Ovary (tissue), 9 donors: Measurements from ENCODE around the gene STK32C. TPM values are rescaled to one million over a fixed set of nuclear protein-coding genes. Genes with fewer than 3 reads are reported as not detected.

Experiments used
- DNase-seq, 5 donors: peaks; one replicate each; pipeline ENCODE4 v3.0.0-alpha.2; 2019 to 2020
- H3K27ac ChIP-seq, 2 donors: fragments of 200-600 bp; one replicate each; pipeline versions ENCODE4 v1.5.1 to v1.8.0; 2019 to 2022
- H3K27me3 ChIP-seq: fragments of 200-600 bp; one replicate; pipeline ENCODE4 v1.8.0; 2022
- H3K36me3 ChIP-seq: fragments of 200-600 bp; sonication (generic); one replicate; pipeline ENCODE4 v1.5.1; 2019
- H3K4me1 ChIP-seq: one replicate; pipeline ENCODE4 v1.8.1; 2013; ENCODE audit warnings: mild to moderate bottlenecking, moderate library complexity; ENCODE audit not compliant: insufficient read depth
- H3K4me3 ChIP-seq: fragments of 200-600 bp; sonication (generic); one replicate; pipeline ENCODE4 v1.5.1; 2017
- H3K9me3 ChIP-seq, 2 donors: fragments of 200-600 bp in 1 of 2; sonication (generic) in 1 of 2; one replicate each; pipeline versions ENCODE4 v1.5.1 to v1.8.1; 2013 to 2019; ENCODE audit warnings: mild to moderate bottlenecking in 1 of 2, moderate library complexity in 1 of 2
- CTCF ChIP-seq, 3 donors: fragments of 450-650 bp in 2 of 3; fragments of 200-600 bp in 1 of 3; IDR thresholded peaks; one replicate each; pipeline versions ENCODE4 v1.5.1 to v1.8.0; 2016 to 2022; ENCODE audit warnings: antibody characterized with exemption in 3 of 3, mild to moderate bottlenecking in 1 of 3
- EP300 ChIP-seq: sonication (generic); formaldehyde crosslinking; IDR thresholded peaks from one replicate; pipeline ENCODE4 v1.6.1; 2017; ENCODE audit warnings: antibody characterized with exemption
- POLR2A ChIP-seq: fragments of 450-650 bp; IDR thresholded peaks from one replicate; pipeline ENCODE4 v1.6.1; 2017; ENCODE audit warnings: antibody characterized with exemption, mild to moderate bottlenecking, moderate library complexity
- WGBS, 3 donors: extraction: QIAGEN DNeasy Blood & Tissue Kit in 1 of 3; methylation state at CpG; one replicate each; pipeline versions ENCODE4 v1.1.5 to v1.1.7; 2013 to 2017; 5-methylcytosine and 5-hydroxymethylcytosine counted together
- intact Hi-C, 4 donors: fragments of 100-400 bp; cut with DNase I; formaldehyde crosslinking; loops; one replicate each; pipeline versions ENCODE4 v1.11.0 to v1.15.1; 2022 to 2023
- polyA plus RNA-seq, 2 donors: library from polyadenylated mRNA; stranded (reverse); fragments of 200-250 nt in 1 of 2; fragments of 350-450 nt in 1 of 2; fragmentation: Illumina TruSeq in 1 of 2; extraction: RNeasy Lipid Tissue Mini Kit (QIAGEN cat#74804) in 1 of 2; gene quantifications; one replicate each; pipeline ENCODE4 v1.2.3, GENCODE V29; 2013 to 2014
- total RNA-seq, 7 donors: library from RNA; depleted of rRNA in 2 of 7; stranded (reverse); fragments of >200 nt in 2 of 7; fragmentation: NEBNext Ultra II Directional in 3 of 7; extraction: Animal tissue kit (Norgen Biotek cat#: 25700) in 3 of 7; gene quantifications; one replicate each; pipeline versions ENCODE4 v1.1.0 to v1.2.4, GENCODE V29; 2016 to 2023
- donor health status: DM: no; HTN: no; CAD: no; lungs with moderate emphysema.
- donor health status: DM: no; HTN: no; CAD: no.
- donor health status: Bipolar disorder and iron deficiency.
- donor health status: DM: yes; HTN: yes; CAD: no.
- donor health status: DM: no; HTN: no; CAD: no.
- donor health status: DM: yes; HTN: yes; CAD: no.

Gene STK32C
- total and polyA plus RNA-seq, 9 donors, result 2.6 to 13.8 (median 8.8) TPM

- no peak overlapping the region for H3K27ac ChIP-seq
- intact Hi-C loops, result no loop called here
- no peak overlapping the region for H3K4me3 ChIP-seq
- no peaks in the 10 kb centered on the region for H3K36me3 ChIP-seq
- TF ChIP-seq CTCF (IDR thresholded peaks at IDR 0.05) (no peak), EP300 (no peak), POLR2A (no peak)
- H3K4me1 ChIP-seq, result no peaks in the 10 kb centered on the region
- peak in 1 of 5 donors; percentile 29 for DNase-seq
- no peaks in the 10 kb centered on the region for H3K27me3 ChIP-seq
- no peaks in the 10 kb centered on the region for H3K9me3 ChIP-seq
- WGBS, 3 donors, result 88 to 94% (median 92%) methylated on average over 33 to 35 of the region's 35 CpGs
Observed at GRCh38 chr10:132198381-132199181, 109.2 kb downstream of the STK32C start.

- TF ChIP-seq POLR2A (no peak), CTCF (IDR thresholded peaks at IDR 0.05) (no peak)
- WGBS, 3 donors, result 95 to 98% (median 95%) methylated on average over 3 of the region's 3 CpGs
- intact Hi-C loops, result no loop called here
Observed at GRCh38 chr10:132198068-132198370, 109.7 kb downstream of the STK32C start.

GRCh38 chr10:132197271-132198067 lies 110.3 kb downstream of the STK32C start:
- 79 to 85% (median 81%) methylated on average over 24 to 25 of the region's 25 CpGs for WGBS, 3 donors
- peak in 1 of 5 donors; percentile 27 for DNase-seq
- intact Hi-C loops, result no loop called here
- Histone ChIP-seq H3K36me3 (no peaks in the 10 kb centered on the region), H3K27ac (no peak overlapping the region), H3K4me1 (peaks cover 2% of the 10 kb centered on the region), H3K9me3 (no peaks in the 10 kb centered on the region), H3K4me3 (no peak overlapping the region), H3K27me3 (no peaks in the 10 kb centered on the region)
- TF ChIP-seq POLR2A (no peak), CTCF (IDR thresholded peaks at IDR 0.05) (no peak), EP300 (no peak)

More at GRCh38 chr10:132198068-132198370, 109.7 kb downstream of the STK32C start:
- no peak overlapping the region for H3K4me3 ChIP-seq
- DNase-seq, result no peak
- no peak overlapping the region for H3K27ac ChIP-seq
- peaks cover 2% of the 10 kb centered on the region for H3K4me1 ChIP-seq
- no peaks in the 10 kb centered on the region for H3K27me3 ChIP-seq
- H3K9me3 ChIP-seq, result no peaks in the 10 kb centered on the region
- H3K36me3 ChIP-seq, result no peaks in the 10 kb centered on the region

GRCh38 chr10:132196178-132197113 lies 111.3 kb downstream of the STK32C start:
- H3K4me3 ChIP-seq, result no peak overlapping the region
- DNase-seq, result peak in 1 of 5 donors; percentile 27
- 90 to 94% (median 91%) methylated on average over 24 to 30 of the region's 30 CpGs for whole genome bisulfite sequencing, 3 donors
- intact Hi-C loops, result no loop called here
- H3K36me3 ChIP-seq, result no peaks in the 10 kb centered on the region
- TF ChIP-seq POLR2A (no peak), CTCF (IDR thresholded peaks at IDR 0.05) (no peak), EP300 (no peak)
- H3K27ac ChIP-seq, result no peak overlapping the region
- H3K27me3 ChIP-seq, result no peaks in the 10 kb centered on the region
- no peaks in the 10 kb centered on the region for H3K9me3 ChIP-seq
- peaks cover 2% of the 10 kb centered on the region for H3K4me1 ChIP-seq
